Activated CD8-positive, alpha-beta memory T cell treated with anti-CD3 and anti-CD28 coated beads for 48 hours (primary cell): Measurements from ENCODE around the gene LMNB1.
"Not testable (repeated sequence)": the region's sequence is repeated elsewhere in the genome, so short reads cannot be mapped to it uniquely, and the experiment has no call there.

Source experiments
- DNase-seq, 3 experiments: peaks; one replicate each; pipeline ENCODE4 v3.0.0-alpha.2; 2020; ENCODE audit warnings: low read depth in 2 of 3, low spot score in 2 of 3

LMNB1 gene

GRCh38 chr5:126776499-126777256 lies at the start of gene LMNB1:
TSS of gene LMNB1 (plus strand) at chr5:126777136. CDS start at chr5:126777509, 373 bp downstream.
- peak; percentile 88 to 96 (median 89) for DNase-seq

- DNase-seq: no peak
Observed at GRCh38 chr5:126732716-126733115, 44.2 kb upstream of the LMNB1 start.

GRCh38 chr5:126734573-126734972 lies 42.4 kb upstream of the LMNB1 start:
- DNase-seq: not testable (repeated sequence)

- no peak for DNase-seq
Observed at GRCh38 chr5:126736141-126736540, 40.8 kb upstream of the LMNB1 start.

GRCh38 chr5:126741361-126741760 lies 35.6 kb upstream of the LMNB1 start:
- no peak for DNase-seq

GRCh38 chr5:126742425-126742824 lies 34.5 kb upstream of the LMNB1 start:
- no peak for DNase-seq

GRCh38 chr5:126744836-126745235 lies 32.1 kb upstream of the LMNB1 start:
- no peak for DNase-seq

GRCh38 chr5:126745259-126745992 lies 31.5 kb upstream of the LMNB1 start:
- DNase-seq: no peak

GRCh38 chr5:126746290-126746689 lies 30.6 kb upstream of the LMNB1 start:
- no peak for DNase-seq

- DNase-seq: no peak
Observed at GRCh38 chr5:126752081-126752785, 24.7 kb upstream of the LMNB1 start.

- DNase-seq: no peak
Observed at GRCh38 chr5:126753227-126753626, 23.7 kb upstream of the LMNB1 start.

GRCh38 chr5:126754609-126755008 lies 22.3 kb upstream of the LMNB1 start:
- DNase-seq: no peak

- no peak for DNase-seq
Observed at GRCh38 chr5:126755593-126755992, 21.3 kb upstream of the LMNB1 start.

GRCh38 chr5:126757713-126758357 lies 19.1 kb upstream of the LMNB1 start:
- no peak for DNase-seq

GRCh38 chr5:126763371-126763770 lies 13.6 kb upstream of the LMNB1 start:
- DNase-seq: no peak

- no peak for DNase-seq
Observed at GRCh38 chr5:126769703-126770102, 7.2 kb upstream of the LMNB1 start.

GRCh38 chr5:126773536-126773935 lies 3.4 kb upstream of the LMNB1 start:
- not testable (repeated sequence) for DNase-seq

- DNase-seq: not testable (repeated sequence)
Observed at GRCh38 chr5:126774595-126774994, 2.3 kb upstream of the LMNB1 start.

- DNase-seq: peak; percentile 19 to 31 (median 25)
Observed at GRCh38 chr5:126777257-126777974, 480 bp downstream of the LMNB1 start.

GRCh38 chr5:126777975-126778674 lies 1.2 kb downstream of the LMNB1 start:
- peak; percentile 65 to 89 (median 83) for DNase-seq
